K562 (cell line): ENCODE measurements around the gene RNASE7. TPM values are rescaled to one million over a fixed set of nuclear protein-coding genes. Genes with fewer than 3 reads are reported as not detected.

Experiments used
- ATAC-seq: fragments of 200-7000 bp; cut with Tn5 transposase; 3 replicates; pipeline ENCODE4 v1.9.1; 2020; ENCODE audit warnings: moderate library complexity
- BruUV-seq: library from RNA; stranded (reverse); fragments of 400-500 nt; replicated peaks from 2 replicates; lab custom pipeline; 2021; lab: Mats Ljungman, UMichigan
- CTCF ChIA-PET: fragments of 300-600 bp; formaldehyde crosslinking; extraction: SDS; loops from one replicate; lab custom pipeline; 2021; ENCODE audit warnings: low intra/inter-chr PET ratio; lab: Yijun Ruan, JAX
- POLR2A ChIA-PET: fragments of 300-600, 350-650 bp; sonication (Branson Sonifier 250); formaldehyde crosslinking; extraction: SDS; loops from one replicate; lab custom pipeline; 2021; ENCODE audit warnings: antibody characterized with exemption, inconsistent platforms; lab: Yijun Ruan, JAX
- DNase-seq, 4 experiments: peaks; one replicate each; pipeline versions ENCODE4 v3.0.0 to v3.0.0-alpha.2; 2011 to 2018; ENCODE audit warnings: low spot score in 3 of 4, mixed read lengths in 3 of 4; ENCODE audit errors: extremely low read depth in 1 of 4
- FAIRE-seq: peaks from 2 replicates; lab custom pipeline; 2011; peaks lifted over from hg19 to GRCh38; lab: Jason Lieb, UNC
- H2AFZ ChIP-seq: 2 replicates; pipeline ENCODE4 v1.6.0; 2011; ENCODE audit warnings: low read depth, low read length, control low read depth, inconsistent platforms
- H3K27ac ChIP-seq: fragments of 200-600 bp; 3 replicates; pipeline ENCODE4 v1.8.0; 2011; ENCODE audit warnings: low read depth, mild to moderate bottlenecking, control low read depth, inconsistent platforms, low read length, moderate library complexity, mixed read lengths; ENCODE audit errors: extremely low read depth
- H3K27me3 ChIP-seq, 2 experiments: fragments of 300-600 bp in 1 of 2; 2 replicates in 1 of 2; 3 replicates in 1 of 2; pipeline versions ENCODE4 v1.6.0 to v1.8.0; 2011; ENCODE audit warnings: inconsistent platforms in 2 of 2, low read length in 2 of 2, mild to moderate bottlenecking in 1 of 2, mixed read lengths in 1 of 2, moderate library complexity in 1 of 2; ENCODE audit not compliant: control insufficient read depth in 2 of 2, insufficient read depth in 2 of 2
- H3K36me3 ChIP-seq: fragments of 300-600 bp; 3 replicates; pipeline ENCODE4 v1.8.0; 2011; ENCODE audit warnings: mild to moderate bottlenecking, low read length, inconsistent platforms; ENCODE audit not compliant: control insufficient read depth, insufficient read depth
- H3K4me1 ChIP-seq, 2 experiments: fragments of 200-600 bp in 1 of 2; replicated peaks in 1 of 2; 2 replicates in 1 of 2; 3 replicates in 1 of 2; pipeline versions ENCODE4 v1.5.1 to v1.8.0; 2011; ENCODE audit warnings: inconsistent platforms in 2 of 2, low read length in 2 of 2, mild to moderate bottlenecking in 1 of 2, mixed read lengths in 1 of 2, moderate library complexity in 1 of 2; ENCODE audit not compliant: control insufficient read depth in 2 of 2, insufficient read depth in 2 of 2
- H3K4me2 ChIP-seq: 2 replicates; pipeline ENCODE4 v1.6.1; 2011; ENCODE audit warnings: low read length, control low read depth, inconsistent platforms, mixed read lengths; ENCODE audit not compliant: insufficient read depth
- H3K4me3 ChIP-seq: fragments of 200-600 bp; sonication (generic), shearing (Covaris generic); 2 replicates; pipeline ENCODE4 v1.5.1; 2016; ENCODE audit warnings: control low read depth, inconsistent platforms
- H3K79me2 ChIP-seq: fragments of 200-600 bp; 3 replicates; pipeline ENCODE4 v1.8.0; 2011; ENCODE audit warnings: low read length, inconsistent platforms; ENCODE audit not compliant: control insufficient read depth, insufficient read depth
- H3K9ac ChIP-seq, 2 experiments: 2 replicates each; pipeline versions ENCODE4 v1.6.0 to v1.6.1; 2011; ENCODE audit warnings: low read depth in 2 of 2, low read length in 2 of 2, control low read depth in 1 of 2, inconsistent platforms in 1 of 2, mild to moderate bottlenecking in 1 of 2, mixed read lengths in 1 of 2; ENCODE audit not compliant: insufficient read depth in 1 of 2
- H3K9me1 ChIP-seq: one replicate; pipeline ENCODE4 v1.6.0; 2011; ENCODE audit warnings: inconsistent platforms, mild to moderate bottlenecking, low read length, moderate library complexity; ENCODE audit not compliant: control insufficient read depth, insufficient read depth
- H3K9me3 ChIP-seq: replicated peaks from 2 replicates; pipeline ENCODE4 v1.5.1; 2011; ENCODE audit warnings: low read depth, low read length, inconsistent platforms; ENCODE audit not compliant: control insufficient read depth, insufficient read depth
- H4K20me1 ChIP-seq: replicated peaks from 2 replicates; pipeline ENCODE4 v1.6.1; 2011; ENCODE audit warnings: low read length, inconsistent platforms, mixed read lengths; ENCODE audit not compliant: control insufficient read depth, insufficient read depth
- ATF7 ChIP-seq: fragments of 450-650 bp; IDR thresholded peaks from 2 replicates; pipeline ENCODE4 v1.7.1; 2014; ENCODE audit warnings: mild to moderate bottlenecking, moderate library complexity
- E2F8 ChIP-seq: fragments of 450-650 bp; IDR thresholded peaks from 2 replicates; pipeline ENCODE4 v1.7.1; 2018; ENCODE audit warnings: mild to moderate bottlenecking, low read depth; ENCODE audit not compliant: partially characterized antibody
- HDAC3 ChIP-seq: fragments of 450-650 bp; IDR thresholded peaks from 2 replicates; pipeline ENCODE4 v1.6.1; 2018; ENCODE audit warnings: borderline replicate concordance, mild to moderate bottlenecking, moderate library complexity; ENCODE audit not compliant: partially characterized antibody
- HOXB6 ChIP-seq: fragments of 250-450 bp; sonication (Bioruptor Pico); IDR thresholded peaks from 2 replicates; pipeline ENCODE4 v1.5.1; 2022; ENCODE audit warnings: mild to moderate bottlenecking, borderline replicate concordance
- IRF9 ChIP-seq: fragments of 450-650 bp; IDR thresholded peaks from 2 replicates; pipeline ENCODE4 v1.6.1; 2016; ENCODE audit warnings: missing biosample characterization, missing genetic modification characterization
- MYNN ChIP-seq, 2 experiments: sonication (generic); formaldehyde crosslinking in 1 of 2; IDR thresholded peaks; 2 replicates each; pipeline versions ENCODE4 v1.5.0 to v1.6.1; 2016 to 2020; ENCODE audit warnings: antibody characterized with exemption in 1 of 2, missing genetic modification reagents in 1 of 2
- NR2F6 ChIP-seq: fragments of 450-650 bp; formaldehyde crosslinking; IDR thresholded peaks from 2 replicates; pipeline ENCODE4 v1.4.0; 2020; ENCODE audit warnings: mild to moderate bottlenecking
- POLR2AphosphoS5 ChIP-seq: IDR thresholded peaks from 2 replicates; pipeline ENCODE4 v1.6.1; 2011; ENCODE audit warnings: mild to moderate bottlenecking, low read depth, low read length, moderate library complexity; ENCODE audit not compliant: control insufficient read depth, insufficient read depth
- PTRF ChIP-seq: fragments of 450-650 bp; IDR thresholded peaks from 2 replicates; pipeline ENCODE4 v1.6.1; 2016; ENCODE audit warnings: mild to moderate bottlenecking, missing genetic modification characterization, missing compliant biosample characterization
- RHOXF2B ChIP-seq: fragments of 250-450 bp; sonication (Bioruptor Pico); conservative IDR thresholded peaks from 2 replicates; pipeline ENCODE4 v1.5.1; 2021
- SFPQ ChIP-seq: fragments of 200-400 bp; formaldehyde crosslinking; IDR thresholded peaks from 2 replicates; pipeline ENCODE4 v1.6.1; 2017; ENCODE audit warnings: mild to moderate bottlenecking, low read depth, low read length, moderate library complexity
- ZBTB12 ChIP-seq: fragments of 250-450 bp; sonication (Bioruptor Pico); IDR thresholded peaks from 2 replicates; pipeline ENCODE4 v1.4.0; 2020
- WGBS: fragments of 100-300 bp; shearing (Covaris generic); methylation state at CpG from one replicate; pipeline ENCODE4 v1.1.6; 2016; ENCODE audit warnings: low coverage, mixed read lengths; ENCODE audit not compliant: insufficient coverage; ENCODE audit errors: missing lambda C conversion rate; 5-methylcytosine and 5-hydroxymethylcytosine counted together
- in situ Hi-C: fragments of 300-500 bp; cut with MboI; formaldehyde crosslinking; loops from 4 replicates; pipeline ENCODE4 v1.15.0; 2018; ENCODE audit warnings: inconsistent platforms, mixed read lengths
- intact Hi-C: fragments of 100-400 bp; cut with micrococcal nuclease; formaldehyde crosslinking; loops from 2 replicates; pipeline ENCODE4 v1.14.2; 2022
- polyA plus RNA-seq, 8 experiments: library from polyadenylated mRNA; depleted of rRNA in 4 of 8; stranded (reverse) in 5 of 8; unstranded in 3 of 8; fragments of >200 nt; fragmentation: Nextera tagmentation in 2 of 8; fragmentation: Illumina TruSeq in 1 of 8; extraction: Ambion mirVana in 2 of 8; extraction: Trizol in 1 of 8; gene quantifications; 2 replicates each; pipeline versions ENCODE4 v1.2.1 to v1.2.3, GENCODE V29; 2011 to 2014; ENCODE audit warnings: inconsistent platforms in 1 of 8, missing spikeins in 1 of 8
- total RNA-seq, 7 experiments: library from RNA; depleted of rRNA in 6 of 7; stranded (reverse); fragments of >200 nt in 6 of 7; fragmentation: Illumina TruSeq in 2 of 7; extraction: Trizol in 2 of 7; gene quantifications; 2 replicates each; pipeline versions ENCODE4 v1.2.1 to v1.2.3, GENCODE V29; 2011 to 2021; ENCODE audit warnings: low replicate concordance in 1 of 7

Gene RNASE7
- total and polyA plus RNA-seq, 9 of the 15 experiments (the other 6 are each of a cell fraction or from before 2014, with no cell fraction given) = not detected

- TF ChIP-seq MYNN (IDR thresholded peaks at IDR 0.05) = no peak
- no peak for TF ChIP-seq MYNN (CRISPR knock-in tag; IDR thresholded peaks at IDR 0.05)
- TF ChIP-seq SFPQ = no peak
Measured at GRCh38 chr14:21073921-21074320, 31.8 kb downstream of the RNASE7 start (continued).

- Histone ChIP-seq H3K79me2 (no peaks in the 10 kb centered on the region; the same call in 2 of the 3 replicates), H3K4me3 (no peak overlapping the region), H3K27ac (no peak overlapping the region), H3K4me1 (peaks cover 0 to 30% of the 10 kb centered on the region in 2 experiments; a peak in 3 of 5 replicates), H4K20me1 (no peaks in the 10 kb centered on the region), H3K9me3 (no peaks in the 10 kb centered on the region), H3K9ac (no peak overlapping the region; a peak in 1 of 4 replicates), H3K4me2 (no peak overlapping the region), H3K9me1 (no peaks in the 10 kb centered on the region), H2AFZ (no peak overlapping the region), H3K27me3 (no peaks in the 10 kb centered on the region), H3K36me3 (no peaks in the 10 kb centered on the region)
- intact Hi-C loops = no loop called here
- no peak for ATAC-seq
- WGBS = 79% methylated on average over 7 of the region's 26 CpGs
- in situ Hi-C loops = no loop called here
- BruUV-seq = no TSS peak
- no peak for FAIRE-seq
- ChIA-PET CTCF (no interaction called here), POLR2A (interaction anchor here (0.9 to 1.3 kb wide), 2 partner anchors 9 to 12 kb away, joined by 3 to 4 read pairs; no protein-coding TSS in a partner anchor)
- no peak for DNase-seq
- TF ChIP-seq PTRF = no peak
- TF ChIP-seq RHOXF2B (CRISPR knock-in tag) = no peak
- TF ChIP-seq IRF9 = no peak
- TF ChIP-seq ATF7 = no peak
- no peak for TF ChIP-seq NR2F6
- TF ChIP-seq HDAC3 = no peak
- no peak for TF ChIP-seq ZBTB12
- no peak for TF ChIP-seq HOXB6 (CRISPR knock-in tag)
- no peak for TF ChIP-seq E2F8
- TF ChIP-seq POLR2AphosphoS5 = no peak
Measured at GRCh38 chr14:21074398-21075272, 32.5 kb downstream of the RNASE7 start.
